Activated T-cell treated with anti-CD3 and anti-CD28 coated beads, Interleukin-2, amount 50 U/mL, for 24 hours (primary cell): ENCODE data around the gene PSAP.

Experiments used
- DNase-seq: peaks from one replicate; pipeline ENCODE4 v3.0.0-alpha.2; 2020
- H3K27ac Mint-ChIP-seq: 2 replicates; pipeline ENCODE4 v1.8.0; 2020; ENCODE audit warnings: mild to moderate bottlenecking, mixed read lengths
- H3K27me3 Mint-ChIP-seq: 2 replicates; pipeline ENCODE4 v1.8.0; 2020; ENCODE audit warnings: mixed read lengths
- H3K36me3 Mint-ChIP-seq: 2 replicates; pipeline ENCODE4 v1.8.0; 2020; ENCODE audit warnings: low read depth, mixed read lengths
- H3K4me1 Mint-ChIP-seq: 2 replicates; pipeline ENCODE4 v1.8.0; 2020; ENCODE audit warnings: low read depth, mixed read lengths
- H3K4me3 Mint-ChIP-seq: 2 replicates; pipeline ENCODE4 v1.8.0; 2020; ENCODE audit warnings: mild to moderate bottlenecking, moderate library complexity, mixed read lengths
- H3K9me3 Mint-ChIP-seq: 2 replicates; pipeline ENCODE4 v1.8.0; 2020; ENCODE audit warnings: mixed read lengths

Gene PSAP

DNA sequence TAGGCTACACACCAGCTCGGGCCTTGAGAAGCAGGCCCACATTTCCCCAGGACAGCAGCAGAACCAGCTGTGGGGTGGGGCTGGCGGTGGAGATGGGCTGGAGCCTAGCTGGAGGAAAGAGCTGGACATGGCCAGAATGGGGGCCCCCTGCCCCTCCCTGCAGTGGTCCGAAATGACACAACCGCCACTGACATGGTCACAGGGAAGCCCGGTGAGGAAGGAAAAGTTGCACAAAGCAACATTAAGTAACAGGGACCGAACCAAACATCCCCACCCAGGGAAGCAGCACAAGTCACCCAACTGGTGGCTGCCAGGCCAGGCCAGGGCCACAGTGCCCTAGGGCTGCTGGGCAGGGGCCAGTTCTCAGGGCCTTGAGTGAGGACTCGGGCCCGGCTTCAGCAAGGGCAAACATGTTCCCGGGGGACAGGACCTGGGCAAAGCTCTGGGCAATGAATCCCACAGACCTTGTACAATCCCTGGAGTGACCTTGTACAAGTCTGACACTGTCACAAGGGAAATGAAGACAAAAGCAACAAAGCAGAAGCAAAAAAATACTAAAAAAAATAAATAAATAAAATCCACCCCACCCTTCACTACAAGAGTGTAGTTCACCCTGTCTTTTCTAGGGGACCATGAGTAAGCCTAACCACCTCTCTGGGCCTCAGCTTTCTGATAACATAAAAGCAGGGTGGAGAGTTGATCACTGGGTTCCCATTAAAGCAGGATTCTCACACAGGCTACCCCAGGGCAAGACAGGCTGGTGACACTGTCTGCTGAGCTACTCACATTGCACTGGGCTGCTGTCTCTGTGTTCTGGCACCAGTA lies 33.0 kb downstream of the PSAP start:
- Mint-ChIP-seq H3K4me3 (no peak overlapping the region), H3K9me3 (no peaks in the 10 kb centered on the region), H3K27me3 (no peaks in the 10 kb centered on the region), H3K27ac (peak overlapping the region; percentile 38), H3K4me1 (peaks cover 12% of the 10 kb centered on the region), H3K36me3 (peaks cover 86% of the 10 kb centered on the region)
- no peak for DNase-seq

- H3K27me3 Mint-ChIP-seq = no peaks in the 10 kb centered on the region
- no peak for DNase-seq
- H3K4me3 Mint-ChIP-seq = no peak overlapping the region
- peaks cover 7% of the 10 kb centered on the region for H3K4me1 Mint-ChIP-seq
- peaks cover 78% of the 10 kb centered on the region for H3K36me3 Mint-ChIP-seq
- H3K9me3 Mint-ChIP-seq = no peaks in the 10 kb centered on the region
- no peak overlapping the region for H3K27ac Mint-ChIP-seq
These were observed 34.0 kb downstream of the PSAP start for GRCh38 chr10:71816936-71817618.

DNA sequence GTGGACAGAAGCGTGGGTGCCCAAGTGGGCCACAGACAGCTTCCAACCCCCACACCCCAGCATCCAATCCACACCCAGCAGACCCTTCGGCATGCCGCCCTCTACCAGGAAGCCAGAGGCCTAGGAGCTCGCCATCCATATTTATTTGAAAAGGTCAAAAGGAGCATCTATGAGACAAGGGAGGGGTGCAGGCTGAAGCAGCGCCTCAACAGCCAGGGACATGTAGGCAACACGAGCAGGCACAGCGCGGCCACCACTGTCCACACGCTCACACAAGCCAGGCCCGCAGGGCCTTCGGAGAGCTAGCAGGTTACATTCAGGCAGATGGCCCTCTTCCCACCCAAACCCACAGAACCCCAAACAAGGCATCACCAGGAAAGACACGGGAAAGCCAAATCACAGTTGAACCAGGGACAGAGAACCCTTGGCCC lies 34.6 kb downstream of the PSAP start:
- Mint-ChIP-seq H3K27ac (no peak overlapping the region), H3K27me3 (no peaks in the 10 kb centered on the region), H3K4me1 (peaks cover 3% of the 10 kb centered on the region), H3K36me3 (peaks cover 72% of the 10 kb centered on the region), H3K9me3 (no peaks in the 10 kb centered on the region), H3K4me3 (no peak overlapping the region)
- DNase-seq = no peak

DNA sequence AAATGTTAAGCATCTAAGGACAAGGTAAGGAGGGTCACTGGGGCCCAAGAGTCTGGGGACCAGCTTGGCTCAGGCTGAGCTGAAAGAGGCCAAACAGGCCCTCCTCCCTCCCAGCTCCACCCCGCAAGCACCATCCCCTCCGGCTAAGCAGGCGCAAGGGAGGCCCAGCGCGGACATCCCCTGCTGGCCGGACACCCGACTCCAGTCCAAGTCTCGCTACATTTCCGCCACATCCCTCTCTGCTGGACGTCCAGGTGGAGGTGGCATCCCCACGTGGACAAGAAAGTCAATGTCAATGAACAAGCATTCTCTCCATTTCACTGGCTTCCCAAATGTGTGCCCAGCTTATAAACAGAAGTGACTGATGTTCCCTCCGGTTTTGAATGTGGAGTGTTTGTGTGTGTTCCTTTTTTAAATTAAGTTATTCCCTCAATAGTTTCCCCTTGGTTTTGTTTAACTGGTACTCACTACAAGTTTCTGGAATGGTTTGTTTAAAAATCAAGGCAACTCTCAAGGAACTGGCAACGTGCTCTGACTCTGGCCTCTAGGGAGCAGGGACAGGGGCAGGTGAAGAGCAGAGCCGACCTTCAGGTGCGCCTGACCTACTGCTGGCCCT lies 35.4 kb downstream of the PSAP start:
- Mint-ChIP-seq H3K4me3 (no peak overlapping the region), H3K27ac (peak overlapping the region; percentile 16), H3K4me1 (peaks cover 3% of the 10 kb centered on the region), H3K27me3 (no peaks in the 10 kb centered on the region), H3K36me3 (peaks cover 63% of the 10 kb centered on the region), H3K9me3 (no peaks in the 10 kb centered on the region)
- no peak for DNase-seq

DNA sequence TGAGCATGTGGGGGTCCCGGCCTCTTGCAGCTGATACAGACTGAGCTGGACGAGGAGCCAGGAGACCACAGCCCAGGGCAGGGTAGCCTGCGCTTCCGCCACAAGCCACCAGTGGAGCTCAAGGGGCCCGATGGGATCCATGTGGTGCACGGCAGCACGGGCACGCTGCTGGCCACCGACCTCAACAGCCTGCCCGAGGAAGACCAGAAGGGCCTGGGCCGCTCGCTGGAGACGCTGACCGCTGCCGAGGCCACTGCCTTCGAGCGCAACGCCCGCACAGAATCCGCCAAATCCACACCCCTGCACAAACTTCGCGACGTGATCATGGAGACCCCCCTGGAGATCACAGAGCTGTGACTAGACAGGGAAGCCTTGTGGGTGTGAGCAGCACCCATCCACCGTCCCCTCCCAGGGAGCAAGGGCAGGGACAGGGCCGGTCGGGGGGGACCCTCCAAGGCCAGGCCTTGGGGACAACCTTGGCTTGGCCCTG lies 36.1 kb downstream of the PSAP start:
- Mint-ChIP-seq H3K4me3 (no peak overlapping the region), H3K36me3 (peaks cover 57% of the 10 kb centered on the region), H3K27me3 (no peaks in the 10 kb centered on the region), H3K9me3 (no peaks in the 10 kb centered on the region), H3K4me1 (peaks cover 3% of the 10 kb centered on the region), H3K27ac (no peak overlapping the region)
- no peak for DNase-seq

DNA sequence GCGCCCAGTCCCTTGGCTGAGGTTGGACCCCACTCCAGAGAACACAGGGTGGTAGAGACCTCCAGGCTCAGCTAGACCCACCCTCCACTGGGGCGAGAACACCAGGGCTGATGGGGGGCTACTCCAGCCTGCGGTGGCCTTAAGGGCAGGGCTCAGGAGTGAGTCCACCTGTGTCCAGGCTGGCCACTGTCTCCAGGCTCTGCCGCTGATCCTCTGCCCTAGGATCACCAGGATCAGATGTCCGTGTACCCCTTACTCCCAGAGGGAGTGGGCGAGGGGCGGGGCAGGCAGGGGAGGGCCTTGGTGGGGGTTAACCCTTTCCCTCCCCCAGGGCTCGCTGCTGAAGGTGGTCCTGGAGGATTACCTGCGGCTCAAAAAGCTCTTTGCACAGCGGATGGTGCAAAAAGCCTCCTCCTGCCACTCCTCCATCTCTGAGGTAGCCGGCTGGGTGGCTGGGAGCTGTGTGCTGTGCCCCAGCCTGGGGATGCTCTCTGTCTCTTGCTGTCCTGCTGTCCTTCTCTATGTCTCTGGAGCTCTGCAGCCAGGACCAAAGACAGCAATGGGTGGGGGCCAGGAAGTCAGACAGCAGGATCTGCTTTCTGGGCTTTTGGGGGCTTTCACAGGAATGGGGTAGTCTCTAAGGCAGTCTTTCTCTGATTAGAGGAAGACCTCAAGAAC lies 38.0 kb downstream of the PSAP start:
- no peak for DNase-seq
- Mint-ChIP-seq H3K4me1 (peaks cover 3% of the 10 kb centered on the region), H3K27ac (peak overlapping the region; percentile 26), H3K36me3 (peaks cover 39% of the 10 kb centered on the region), H3K9me3 (no peaks in the 10 kb centered on the region), H3K27me3 (no peaks in the 10 kb centered on the region), H3K4me3 (no peak overlapping the region)

DNA sequence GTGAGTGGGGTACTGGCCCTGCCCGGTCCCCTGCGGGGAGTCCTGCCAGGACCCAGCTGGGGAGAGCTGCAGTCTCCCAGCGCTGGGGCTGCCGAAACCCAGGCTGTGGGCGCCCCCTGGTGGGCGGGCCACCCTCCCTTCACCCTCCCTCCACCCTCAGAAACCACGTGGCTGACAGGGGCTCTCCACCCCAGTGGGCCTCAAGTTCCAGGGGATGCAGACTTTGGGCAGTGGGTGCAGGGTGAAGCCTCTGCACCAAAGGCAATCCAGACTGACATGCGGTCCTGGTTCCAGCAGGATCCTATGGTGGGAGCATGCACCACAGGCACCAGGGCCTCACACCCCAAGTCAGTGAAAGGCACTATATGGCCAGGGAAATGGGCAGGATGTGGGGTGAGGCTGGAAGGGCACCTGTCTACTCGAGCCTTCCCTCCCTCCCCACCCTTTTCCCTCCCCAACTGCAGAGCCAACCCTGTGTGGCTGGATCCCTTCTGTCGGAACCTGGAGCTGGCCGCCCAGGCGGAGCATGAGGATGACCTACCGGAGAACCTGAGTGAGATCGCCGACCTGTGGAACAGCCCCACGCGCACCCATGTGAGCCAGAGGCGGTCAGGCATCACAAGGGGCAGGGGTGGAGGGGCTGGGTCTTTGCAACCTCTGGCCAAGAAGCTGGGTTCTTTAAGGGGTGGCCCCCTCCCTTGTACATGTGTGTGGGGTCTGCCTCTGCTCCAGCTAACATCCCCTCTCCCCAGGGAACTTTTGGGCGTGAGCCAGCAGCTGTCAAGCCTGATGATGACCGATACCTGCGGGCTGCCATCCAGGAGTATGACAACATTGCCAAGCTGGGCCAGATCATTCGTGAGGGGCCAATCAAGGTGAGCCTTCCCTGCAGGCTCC lies 38.8 kb downstream of the PSAP start:
- DNase-seq = peak; percentile 89
- no peaks in the 10 kb centered on the region for H3K27me3 Mint-ChIP-seq
- no peaks in the 10 kb centered on the region for H3K9me3 Mint-ChIP-seq
- no peak overlapping the region for H3K27ac Mint-ChIP-seq
- H3K4me1 Mint-ChIP-seq = peaks cover 3% of the 10 kb centered on the region
- H3K36me3 Mint-ChIP-seq = peaks cover 31% of the 10 kb centered on the region
- H3K4me3 Mint-ChIP-seq = no peak overlapping the region

DNA sequence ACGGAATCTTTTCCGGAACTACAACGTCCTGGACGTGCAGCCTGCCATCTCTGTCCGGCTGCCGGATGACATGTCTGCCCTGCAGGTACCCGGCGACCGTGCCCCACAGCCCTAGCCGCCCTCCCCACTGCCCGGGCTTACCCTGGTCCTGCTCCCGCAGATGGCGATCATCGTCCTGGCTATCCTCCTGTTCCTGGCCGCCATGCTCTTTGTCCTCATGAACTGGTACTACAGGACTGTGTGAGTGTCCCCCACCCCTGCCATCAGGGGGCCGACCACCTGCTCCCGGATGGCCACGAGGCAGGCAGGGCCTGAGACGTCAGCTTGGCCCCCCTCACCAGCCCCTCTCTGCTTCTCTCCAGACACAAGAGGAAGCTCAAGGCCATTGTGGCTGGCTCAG lies 39.7 kb downstream of the PSAP start:
- Mint-ChIP-seq H3K27ac (no peak overlapping the region), H3K4me1 (peaks cover 3% of the 10 kb centered on the region), H3K36me3 (peaks cover 22% of the 10 kb centered on the region), H3K9me3 (no peaks in the 10 kb centered on the region), H3K27me3 (no peaks in the 10 kb centered on the region), H3K4me3 (no peak overlapping the region)
- no peak for DNase-seq

- H3K4me3 Mint-ChIP-seq = no peak overlapping the region
- no peak for DNase-seq
- no peaks in the 10 kb centered on the region for H3K9me3 Mint-ChIP-seq
- H3K4me1 Mint-ChIP-seq = peaks cover 3% of the 10 kb centered on the region
- no peaks in the 10 kb centered on the region for H3K27me3 Mint-ChIP-seq
- peaks cover 10% of the 10 kb centered on the region for H3K36me3 Mint-ChIP-seq
- H3K27ac Mint-ChIP-seq = no peak overlapping the region
These were observed 40.9 kb downstream of the PSAP start for GRCh38 chr10:71810048-71810750.

- H3K36me3 Mint-ChIP-seq = peaks cover 4% of the 10 kb centered on the region
- peaks cover 3% of the 10 kb centered on the region for H3K4me1 Mint-ChIP-seq
These were observed 41.4 kb downstream of the PSAP start for GRCh38 chr10:71809628-71810027.

GRCh38 chr10:71807557-71808510 lies 43.2 kb downstream of the PSAP start:
- Mint-ChIP-seq H3K27me3 (no peaks in the 10 kb centered on the region), H3K4me3 (no peak overlapping the region), H3K27ac (no peak overlapping the region), H3K9me3 (no peaks in the 10 kb centered on the region), H3K36me3 (no peaks in the 10 kb centered on the region), H3K4me1 (peaks cover 3% of the 10 kb centered on the region)
- no peak for DNase-seq

More at GRCh38 chr10:71809628-71810027, 41.4 kb downstream of the PSAP start:
- no peaks in the 10 kb centered on the region for H3K9me3 Mint-ChIP-seq
- no peak overlapping the region for H3K27ac Mint-ChIP-seq
- no peak overlapping the region for H3K4me3 Mint-ChIP-seq
- no peaks in the 10 kb centered on the region for H3K27me3 Mint-ChIP-seq
- no peak for DNase-seq

DNA sequence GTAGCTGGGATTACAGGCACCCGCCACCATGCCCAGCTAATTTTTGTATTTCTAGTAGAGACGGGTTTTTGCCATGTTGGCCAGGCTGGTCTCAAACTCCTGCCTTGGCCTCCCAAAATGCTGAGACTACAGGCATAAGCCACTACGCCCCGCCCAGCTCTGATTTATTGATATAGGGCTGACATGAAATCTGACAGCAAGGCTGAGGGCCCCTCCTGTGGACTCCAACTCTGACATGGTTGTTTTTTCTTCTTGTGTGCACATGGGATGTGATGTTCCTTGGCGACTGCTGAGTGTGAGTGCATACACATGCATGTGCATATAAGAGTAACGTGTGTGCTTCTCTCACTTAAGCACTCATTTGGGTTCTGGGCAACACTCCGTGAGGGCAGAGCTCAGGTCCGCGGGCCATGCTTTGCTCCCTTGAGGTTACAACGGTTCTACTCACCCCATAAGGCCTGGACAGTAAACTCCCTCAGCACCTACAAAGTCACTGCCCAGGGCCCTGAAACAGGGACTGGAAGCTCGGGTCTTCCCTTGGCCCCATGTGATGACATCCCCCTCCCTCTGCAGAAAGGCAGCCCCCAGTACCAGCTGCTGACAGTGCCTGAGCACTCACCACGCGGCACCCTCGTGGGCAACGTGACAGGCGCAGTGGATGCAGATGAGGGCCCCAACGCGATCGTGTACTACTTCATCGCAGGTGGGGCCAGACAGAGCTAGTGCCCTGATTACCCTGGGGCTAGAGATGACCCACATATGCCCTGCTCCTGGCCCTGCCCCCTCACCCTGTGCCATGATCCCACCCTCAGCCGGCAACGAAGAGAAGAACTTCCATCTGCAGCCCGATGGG lies 44.1 kb downstream of the PSAP start:
- no peak overlapping the region for H3K27ac Mint-ChIP-seq
- no peak overlapping the region for H3K4me3 Mint-ChIP-seq
- peaks cover 1% of the 10 kb centered on the region for H3K4me1 Mint-ChIP-seq
- H3K27me3 Mint-ChIP-seq = no peaks in the 10 kb centered on the region
- H3K36me3 Mint-ChIP-seq = no peaks in the 10 kb centered on the region
- H3K9me3 Mint-ChIP-seq = no peaks in the 10 kb centered on the region
- no peak for DNase-seq
